ENCODE measurements around the gene PUS1.

DNA sequence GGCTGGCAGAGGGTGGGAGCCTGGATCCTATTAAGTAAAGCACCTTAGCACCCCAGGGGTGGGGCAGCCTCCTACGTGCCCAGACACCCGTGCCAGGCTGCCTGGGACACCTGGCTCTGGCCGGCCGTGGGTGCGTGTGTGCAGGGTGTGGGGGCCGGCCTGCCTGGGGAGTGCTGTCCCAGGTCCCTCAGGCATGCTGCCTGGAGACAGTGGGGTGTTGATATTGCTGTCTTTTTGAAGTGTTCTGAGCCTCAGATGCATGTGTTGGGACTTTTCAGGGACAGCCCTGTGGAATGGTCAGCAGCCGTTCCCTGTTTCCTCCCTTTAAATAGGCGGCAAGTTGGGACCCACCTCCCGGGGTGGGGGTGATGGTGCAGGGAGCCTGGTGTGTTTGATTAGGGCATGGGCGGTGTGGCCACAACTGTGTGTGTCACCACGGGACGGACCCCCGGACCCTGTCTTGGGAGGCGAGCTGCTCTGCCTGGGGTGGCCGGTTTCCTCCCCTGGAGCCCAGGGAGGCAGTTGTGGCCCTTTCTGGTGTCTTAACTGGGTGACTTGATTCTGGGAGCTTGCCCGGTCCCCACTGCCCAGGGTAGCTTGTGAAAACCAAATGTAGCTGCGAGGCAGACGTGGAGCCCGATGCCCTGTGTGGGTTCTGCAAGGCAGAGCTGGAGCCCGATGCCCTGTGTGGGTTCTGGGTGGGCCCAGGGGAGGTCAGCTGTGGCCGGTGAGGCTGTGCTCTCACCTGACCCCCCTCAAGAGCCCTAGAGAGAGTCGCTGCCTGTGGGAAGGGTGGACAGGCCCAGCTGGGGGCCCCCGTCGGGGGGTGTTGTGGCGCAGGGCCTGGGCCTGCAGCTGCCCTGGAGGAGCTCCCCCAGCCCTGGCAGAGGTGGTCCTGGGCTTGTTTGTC, 26.5 kb upstream of the PUS1 start:
- TF ChIP-seq NFIC (IDR thresholded peaks at IDR 0.05) = no peak; the same call in 1 of the 2 replicates
- TF ChIP-seq RAD21 (IDR thresholded peaks at IDR 0.05; ENCODE audit: low read depth) = no peak; the same call in 1 of the 2 replicates
- no peak for TF ChIP-seq CREB1 (IDR thresholded peaks at IDR 0.05; ENCODE audit: low read depth)
- TF ChIP-seq YY1 (IDR thresholded peaks at IDR 0.05; ENCODE audit: low read depth) = no peak
- TF ChIP-seq TCF12 (IDR thresholded peaks at IDR 0.05; ENCODE audit: low read depth) = peak; percentile 74
- TF ChIP-seq, protein P1, sequence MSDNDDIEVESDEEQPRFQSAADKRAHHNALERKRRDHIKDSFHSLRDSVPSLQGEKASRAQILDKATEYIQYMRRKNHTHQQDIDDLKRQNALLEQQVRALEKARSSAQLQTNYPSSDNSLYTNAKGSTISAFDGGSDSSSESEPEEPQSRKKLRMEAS (IDR thresholded peaks at IDR 0.05) = no peak
- TF ChIP-seq TAF1 (IDR thresholded peaks at IDR 0.05; ENCODE audit: low read depth) = no peak
- TF ChIP-seq FOXM1 (IDR thresholded peaks at IDR 0.05; ENCODE audit: borderline replicate concordance, low read depth) = no peak
- no peak; the same call in 1 of the 2 replicates for TF ChIP-seq EP300 (IDR thresholded peaks at IDR 0.05; ENCODE audit: borderline replicate concordance)
- TF ChIP-seq, protein P2, sequence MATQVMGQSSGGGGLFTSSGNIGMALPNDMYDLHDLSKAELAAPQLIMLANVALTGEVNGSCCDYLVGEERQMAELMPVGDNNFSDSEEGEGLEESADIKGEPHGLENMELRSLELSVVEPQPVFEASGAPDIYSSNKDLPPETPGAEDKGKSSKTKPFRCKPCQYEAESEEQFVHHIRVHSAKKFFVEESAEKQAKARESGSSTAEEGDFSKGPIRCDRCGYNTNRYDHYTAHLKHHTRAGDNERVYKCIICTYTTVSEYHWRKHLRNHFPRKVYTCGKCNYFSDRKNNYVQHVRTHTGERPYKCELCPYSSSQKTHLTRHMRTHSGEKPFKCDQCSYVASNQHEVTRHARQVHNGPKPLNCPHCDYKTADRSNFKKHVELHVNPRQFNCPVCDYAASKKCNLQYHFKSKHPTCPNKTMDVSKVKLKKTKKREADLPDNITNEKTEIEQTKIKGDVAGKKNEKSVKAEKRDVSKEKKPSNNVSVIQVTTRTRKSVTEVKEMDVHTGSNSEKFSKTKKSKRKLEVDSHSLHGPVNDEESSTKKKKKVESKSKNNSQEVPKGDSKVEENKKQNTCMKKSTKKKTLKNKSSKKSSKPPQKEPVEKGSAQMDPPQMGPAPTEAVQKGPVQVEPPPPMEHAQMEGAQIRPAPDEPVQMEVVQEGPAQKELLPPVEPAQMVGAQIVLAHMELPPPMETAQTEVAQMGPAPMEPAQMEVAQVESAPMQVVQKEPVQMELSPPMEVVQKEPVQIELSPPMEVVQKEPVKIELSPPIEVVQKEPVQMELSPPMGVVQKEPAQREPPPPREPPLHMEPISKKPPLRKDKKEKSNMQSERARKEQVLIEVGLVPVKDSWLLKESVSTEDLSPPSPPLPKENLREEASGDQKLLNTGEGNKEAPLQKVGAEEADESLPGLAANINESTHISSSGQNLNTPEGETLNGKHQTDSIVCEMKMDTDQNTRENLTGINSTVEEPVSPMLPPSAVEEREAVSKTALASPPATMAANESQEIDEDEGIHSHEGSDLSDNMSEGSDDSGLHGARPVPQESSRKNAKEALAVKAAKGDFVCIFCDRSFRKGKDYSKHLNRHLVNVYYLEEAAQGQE (IDR thresholded peaks at IDR 0.05; ENCODE audit: low read depth) = no peak
- no peak; the same call in 1 of the 2 replicates for TF ChIP-seq ZBTB7A (IDR thresholded peaks at IDR 0.05; ENCODE audit: low read depth)
- TF ChIP-seq TEAD4 (IDR thresholded peaks at IDR 0.05) = no peak
- no peak for TF ChIP-seq CEBPB (IDR thresholded peaks at IDR 0.05)
